Activated CD8-positive, alpha-beta memory T cell treated with anti-CD3 and anti-CD28 coated beads for 4 hours (primary cell): ENCODE data around the gene ZNF683.
"Not testable (repeated sequence)": the region's sequence is repeated elsewhere in the genome, so short reads cannot be mapped to it uniquely, and the experiment has no call there.

Experiments used
- DNase-seq, 2 donors: peaks; one replicate each; pipeline ENCODE4 v3.0.0-alpha.2; 2020; ENCODE audit warnings: low read depth in 2 of 2

Gene ZNF683

GRCh38 chr1:26385063-26385462 lies 12.5 kb upstream of the ZNF683 start:
- DNase-seq, result not testable (repeated sequence)

- no peak for DNase-seq
Observed at GRCh38 chr1:26384076-26384475, 11.5 kb upstream of the ZNF683 start.

GRCh38 chr1:26378879-26379251 lies 6.3 kb upstream of the ZNF683 start:
- no peak for DNase-seq

GRCh38 chr1:26378088-26378878 lies 5.7 kb upstream of the ZNF683 start:
- peak; percentile 65 to 76 for DNase-seq

- DNase-seq, result no peak
Observed at GRCh38 chr1:26376050-26376449, 3.5 kb upstream of the ZNF683 start.

- DNase-seq, result no peak
Observed at GRCh38 chr1:26375081-26375480, 2.5 kb upstream of the ZNF683 start.

GRCh38 chr1:26374361-26374760 lies 1.8 kb upstream of the ZNF683 start:
- DNase-seq, result not testable (repeated sequence)

GRCh38 chr1:26373789-26374188 lies 1.2 kb upstream of the ZNF683 start:
- no peak for DNase-seq

GRCh38 chr1:26373281-26373680 lies 731 bp upstream of the ZNF683 start:
- no peak for DNase-seq

- DNase-seq, result no peak
Observed at GRCh38 chr1:26372039-26372438, 511 bp downstream of the ZNF683 start.

GRCh38 chr1:26370591-26371382 lies 1.8 kb downstream of the ZNF683 start:
- no peak for DNase-seq

- DNase-seq, result no peak
Observed at GRCh38 chr1:26368486-26368885, 4.1 kb downstream of the ZNF683 start.

GRCh38 chr1:26368006-26368405 lies 4.5 kb downstream of the ZNF683 start:
- DNase-seq, result no peak

- no peak for DNase-seq
Observed at GRCh38 chr1:26367441-26367840, 5.1 kb downstream of the ZNF683 start.

- DNase-seq, result no peak
Observed at GRCh38 chr1:26364956-26365355, 7.6 kb downstream of the ZNF683 start.

GRCh38 chr1:26363549-26364448 lies 8.8 kb downstream of the ZNF683 start:
- DNase-seq, result peak; percentile 59 to 69

- DNase-seq, result no peak
Observed at GRCh38 chr1:26362331-26362730, 10.2 kb downstream of the ZNF683 start.

GRCh38 chr1:26361605-26362122 lies 10.9 kb downstream of the ZNF683 start:
- DNase-seq, result no peak

- no peak for DNase-seq
Observed at GRCh38 chr1:26360807-26361604, 11.5 kb downstream of the ZNF683 start.

GRCh38 chr1:26359981-26360806 lies 12.4 kb downstream of the ZNF683 start:
- peak; percentile 33 to 34 for DNase-seq
